Medulla oblongata (tissue), 1 donor: ENCODE measurements around the gene BAG3.
"Not testable (repeated sequence)": the region's sequence is repeated elsewhere in the genome, so short reads cannot be mapped to it uniquely, and the experiment has no call there.

Source experiments
- DNase-seq: peaks from one replicate; pipeline ENCODE4 v3.0.0-alpha.2; 2015; ENCODE audit errors: extremely low spot score

The BAG3 gene

DNA sequence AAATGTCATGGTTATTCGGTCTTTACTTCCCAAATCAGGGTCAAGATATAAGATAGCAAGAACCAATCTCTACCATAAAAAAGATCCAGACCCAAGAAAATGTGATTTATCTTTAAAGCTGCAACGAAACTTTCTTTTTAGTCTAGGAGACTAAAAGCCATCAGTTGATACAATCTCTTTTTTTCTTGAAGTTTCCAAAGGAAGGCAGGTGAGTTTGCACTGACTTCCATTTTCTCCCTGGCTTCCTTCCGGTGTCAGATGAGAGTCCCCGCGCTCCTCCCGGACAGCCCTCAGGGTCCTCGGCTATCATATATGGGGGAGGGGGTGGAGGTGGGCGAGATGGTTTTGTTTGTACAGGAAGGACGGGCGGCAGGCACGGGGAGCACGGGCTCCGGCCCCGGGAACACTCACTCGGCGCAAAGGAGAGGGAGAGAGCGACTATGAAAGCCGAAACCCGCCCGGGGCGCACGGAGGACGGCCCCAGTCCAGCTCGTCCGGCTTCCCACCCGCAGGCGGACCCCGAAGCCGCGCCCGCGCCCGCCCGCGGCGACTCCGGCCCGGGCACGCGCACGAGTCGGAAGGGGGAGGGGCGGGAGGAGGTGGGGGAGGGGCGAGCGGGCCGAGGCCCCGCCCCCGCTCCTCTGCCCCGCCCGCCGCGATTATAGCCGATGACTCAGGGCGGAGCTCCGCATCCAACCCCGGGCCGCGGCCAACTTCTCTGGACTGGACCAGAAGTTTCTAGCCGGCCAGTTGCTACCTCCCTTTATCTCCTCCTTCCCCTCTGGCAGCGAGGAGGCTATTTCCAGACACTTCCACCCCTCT, at the start of gene BAG3:
Gene BAG3 (plus strand): TSS at position 689 of the 822 bp plus-strand sequence. CDS start 296 bp downstream, outside the sequence.
- peak; percentile 94 for DNase-seq

- peak; percentile 17 for DNase-seq
These were observed 48.7 kb upstream of the BAG3 start for GRCh38 chr10:119602241-119603095.

- no peak for DNase-seq
These were observed 46.7 kb upstream of the BAG3 start for GRCh38 chr10:119604468-119604867.

GRCh38 chr10:119608316-119609155, 42.6 kb upstream of the BAG3 start:
- DNase-seq: peak; percentile 62

GRCh38 chr10:119609516-119609915, 41.7 kb upstream of the BAG3 start:
- no peak for DNase-seq

DNA sequence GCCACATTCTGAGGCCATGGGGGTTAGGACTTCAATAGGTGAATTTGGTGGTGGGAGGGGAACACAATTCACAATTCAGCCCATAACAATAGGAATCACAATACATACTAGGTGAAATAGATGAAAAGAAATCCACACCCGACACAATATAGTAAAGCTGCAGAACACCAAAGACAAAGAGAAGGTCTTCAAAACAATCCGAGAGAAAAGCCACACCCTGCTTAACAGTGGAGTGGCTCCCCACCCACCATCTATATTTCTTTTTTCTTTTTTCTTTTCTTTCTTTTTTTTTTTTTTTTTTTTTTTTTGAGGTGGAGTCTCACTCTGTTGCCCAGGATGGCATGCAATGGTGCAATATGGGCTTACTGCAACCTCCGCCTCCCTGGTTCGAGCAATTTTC, 39.7 kb upstream of the BAG3 start:
- DNase-seq: no peak

DNA sequence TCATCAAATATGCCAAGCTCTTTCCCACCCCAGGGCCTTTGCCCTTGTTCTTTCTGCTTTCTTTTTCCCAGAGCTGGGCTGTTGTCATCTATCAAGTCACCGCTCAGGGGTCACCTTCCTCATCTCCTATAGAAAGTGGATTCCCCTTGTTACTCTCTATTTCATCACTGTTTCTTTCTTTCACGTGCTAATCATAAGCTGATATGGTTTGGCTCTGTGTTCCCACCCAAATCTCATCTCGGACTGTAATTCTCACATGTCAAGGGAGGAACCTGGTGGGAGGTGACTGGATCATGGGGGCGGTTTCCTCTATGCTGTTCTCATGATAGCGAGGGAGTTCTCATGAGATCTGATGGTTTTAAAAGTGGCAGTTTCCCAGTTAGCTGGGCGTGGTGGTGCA, 37.4 kb upstream of the BAG3 start:
- DNase-seq: no peak

DNA sequence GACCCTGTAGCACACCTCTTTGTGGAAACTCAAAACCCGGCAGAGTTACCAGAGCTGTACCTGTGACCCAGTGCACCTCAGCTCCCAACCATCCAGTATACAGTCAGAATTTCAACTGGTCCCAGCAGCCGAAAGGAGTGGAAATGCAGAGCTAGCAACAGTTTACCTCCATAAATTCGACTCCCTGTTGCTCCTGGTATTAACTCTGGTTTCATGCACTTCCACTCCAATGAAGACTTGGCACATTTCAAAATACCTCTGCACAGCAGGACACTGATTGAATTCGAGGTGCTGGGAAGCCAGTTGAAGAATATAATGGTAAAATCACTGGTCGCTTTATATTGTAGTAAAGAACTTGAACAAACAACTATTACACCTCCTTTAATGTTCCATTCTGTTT, 36.5 kb upstream of the BAG3 start:
- DNase-seq: no peak

DNA sequence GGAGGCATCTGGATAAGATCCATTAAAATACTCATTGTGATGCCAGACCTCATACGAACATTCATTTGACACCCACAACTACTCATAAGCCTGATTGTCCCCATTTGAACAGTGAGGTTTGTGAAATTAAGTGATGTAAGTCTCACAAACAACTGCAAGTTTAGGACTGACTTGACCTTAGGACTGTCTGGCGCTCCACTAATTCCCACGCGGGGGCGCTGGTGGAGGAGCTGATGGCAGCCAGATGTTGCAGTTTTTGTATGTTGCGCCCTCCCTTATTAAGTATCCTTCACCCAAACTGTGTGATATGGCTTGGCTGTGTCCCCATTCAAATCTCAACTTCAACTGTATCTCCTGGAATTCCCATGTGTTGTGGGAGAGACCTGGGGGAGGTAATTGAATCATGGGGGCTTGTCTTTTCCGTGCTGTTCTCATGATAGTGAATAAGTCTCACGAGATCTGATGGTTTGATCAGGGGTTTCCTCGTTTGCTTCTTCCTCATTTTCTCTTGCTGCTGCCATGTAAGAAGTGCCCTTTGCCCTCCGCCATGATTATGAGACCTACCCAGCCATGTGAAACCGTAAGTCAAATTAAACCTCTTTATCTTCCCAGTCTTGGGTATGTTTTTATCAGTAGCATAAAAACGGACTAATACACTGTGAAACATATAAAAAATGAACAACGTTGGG, 34.2 kb upstream of the BAG3 start:
- DNase-seq: no peak

- no peak for DNase-seq
These were observed 32.0 kb upstream of the BAG3 start for GRCh38 chr10:119619215-119619614.

DNA sequence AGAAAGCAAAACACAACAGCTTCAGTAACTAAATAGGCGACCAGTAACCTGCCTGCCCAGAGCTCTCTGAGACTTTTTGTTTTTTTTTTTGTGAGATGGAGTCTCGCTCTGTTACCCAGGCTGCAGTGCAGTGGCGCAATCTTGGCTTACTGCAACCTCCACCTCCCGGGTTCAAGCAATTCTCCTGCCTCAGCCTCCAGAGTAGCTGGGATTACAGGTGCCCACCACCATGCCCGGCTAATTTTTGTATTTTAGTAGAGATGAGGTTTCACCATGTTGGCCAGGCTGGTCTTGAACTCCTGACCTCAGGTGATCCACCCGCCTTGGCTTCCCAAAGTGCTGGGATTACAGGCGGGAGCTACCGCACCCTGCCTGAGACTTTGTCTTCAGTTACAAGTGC, 31.4 kb upstream of the BAG3 start:
- not testable (repeated sequence) for DNase-seq

GRCh38 chr10:119620241-119621077, 30.7 kb upstream of the BAG3 start:
- no peak for DNase-seq

DNA sequence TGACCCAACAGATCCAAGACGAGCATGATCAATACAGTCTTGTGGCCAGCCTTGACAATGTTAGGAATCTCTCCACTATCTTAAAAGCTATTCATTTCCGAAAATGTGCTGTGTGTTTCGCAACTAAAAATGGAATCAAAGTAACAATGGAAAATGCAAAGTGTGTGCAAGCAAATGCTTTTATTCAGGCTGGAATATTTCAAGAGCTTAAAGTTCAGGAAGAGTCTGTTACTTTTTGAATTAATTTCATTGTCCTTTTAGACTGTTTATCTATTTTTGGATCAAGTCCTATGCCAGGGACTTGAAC, 30.1 kb upstream of the BAG3 start:
- DNase-seq: no peak

DNA sequence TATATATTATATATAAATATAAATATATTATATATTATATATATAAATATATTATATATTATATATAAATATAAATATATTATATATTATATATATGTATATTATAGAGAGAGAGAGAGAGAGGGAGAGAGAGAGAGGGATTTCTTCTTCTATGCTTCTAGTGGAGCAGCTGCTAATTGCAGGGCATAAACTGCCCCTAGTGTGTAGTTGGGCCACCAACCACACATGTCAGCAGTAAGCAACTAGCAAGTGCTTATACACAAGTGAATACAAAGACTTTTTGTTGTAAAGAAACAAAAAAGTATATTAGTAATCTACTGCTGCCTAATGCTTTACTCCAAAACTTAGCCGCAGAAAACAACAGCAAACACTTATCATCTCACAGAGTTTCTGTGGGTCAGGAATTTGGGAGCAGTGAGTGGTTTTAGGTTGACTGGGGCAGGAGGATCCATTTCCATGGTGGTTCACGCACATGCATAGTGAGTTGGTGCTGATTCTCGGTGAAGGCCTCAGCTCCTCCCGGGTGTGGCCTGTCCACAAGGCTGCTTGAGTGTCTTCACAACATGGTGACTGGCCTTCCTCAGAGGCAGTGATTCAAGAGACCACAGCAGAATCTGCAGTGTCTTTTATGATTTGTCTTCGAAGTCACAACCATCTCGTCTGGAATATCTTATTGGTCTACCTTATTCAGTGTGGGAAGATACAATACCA, 25.5 kb upstream of the BAG3 start:
- no peak for DNase-seq

DNA sequence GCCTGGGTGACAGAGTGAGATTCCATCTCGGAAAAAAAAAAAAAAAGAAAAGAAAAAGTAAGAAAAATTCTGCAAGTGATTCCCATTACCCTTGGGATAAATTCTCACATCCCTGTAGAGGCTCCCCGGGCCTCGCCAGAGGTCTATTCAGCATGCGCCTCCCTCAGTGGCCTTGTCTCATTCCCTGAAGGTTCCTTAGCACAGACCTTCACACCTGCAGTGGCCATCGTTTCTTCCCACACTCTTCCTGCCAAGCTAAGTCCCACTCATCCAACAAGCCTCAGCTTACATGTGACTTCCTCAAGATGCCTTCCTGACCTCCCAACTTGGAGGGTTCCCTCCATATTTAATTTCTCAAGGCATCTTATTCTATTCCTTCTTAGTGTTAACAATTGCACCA, 20.9 kb upstream of the BAG3 start:
- no peak for DNase-seq

GRCh38 chr10:119633538-119634218, 17.5 kb upstream of the BAG3 start:
- DNase-seq: peak; percentile 74

DNA sequence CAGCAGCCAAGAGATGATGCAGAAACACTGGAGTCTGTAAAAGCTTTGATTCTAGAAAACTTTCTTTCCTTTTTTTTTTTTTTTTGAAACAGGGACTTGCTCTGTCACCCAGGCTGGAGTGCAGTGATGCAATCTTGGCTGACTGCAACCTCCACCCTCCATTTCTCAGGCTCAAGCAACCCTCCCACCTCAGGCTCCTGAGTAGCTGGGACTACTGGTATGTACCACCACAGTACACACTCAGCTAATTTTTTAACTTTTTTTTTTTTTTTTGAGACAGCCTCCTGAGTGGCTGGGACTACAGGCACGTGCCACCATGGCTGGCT, 17.0 kb upstream of the BAG3 start:
- DNase-seq: no peak

DNA sequence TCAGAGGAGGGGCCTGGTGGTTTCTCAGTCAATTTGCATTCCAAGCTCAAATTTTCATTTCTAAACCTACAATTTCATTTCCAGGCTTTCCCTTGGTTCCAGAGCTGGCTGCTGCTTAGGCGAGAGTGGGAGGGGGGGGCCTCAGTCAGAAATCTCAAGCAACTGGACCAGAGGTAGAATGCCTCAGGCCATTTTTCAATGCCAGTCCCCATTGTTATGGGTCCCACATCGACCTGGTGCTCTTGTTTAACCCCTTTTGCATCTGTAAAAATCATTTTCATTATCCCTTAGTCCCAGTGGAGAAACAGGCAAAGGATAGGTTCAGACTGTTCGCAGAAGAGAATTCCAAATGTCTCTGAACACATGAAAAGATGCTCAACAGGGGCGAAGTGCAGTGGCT, 13.5 kb upstream of the BAG3 start:
- no peak for DNase-seq

GRCh38 chr10:119638982-119639381, 12.2 kb upstream of the BAG3 start:
- DNase-seq: no peak

GRCh38 chr10:119640384-119640783, 10.8 kb upstream of the BAG3 start:
- no peak for DNase-seq
